ENCODE data around the gene RAD51B.

Gene RAD51B

DNA sequence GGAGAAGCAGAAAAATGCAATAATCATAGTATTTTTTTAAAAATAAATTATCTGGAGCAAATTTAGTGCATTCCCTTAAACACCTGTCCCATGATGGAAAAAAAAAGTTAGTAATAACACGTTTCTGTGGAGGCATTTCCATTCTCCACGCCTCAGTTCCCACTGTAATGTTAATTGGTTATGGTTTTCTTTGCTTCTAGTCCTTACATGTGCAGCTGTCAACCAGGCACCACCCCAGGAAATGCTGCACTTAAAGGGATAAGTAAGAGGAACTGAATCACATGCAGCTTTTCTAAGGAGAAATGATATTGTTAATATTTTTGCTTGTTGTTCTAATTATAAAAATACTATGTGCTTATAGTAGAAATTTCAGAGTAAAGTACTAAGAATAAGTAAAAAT lies 733.0 kb downstream of the RAD51B start:
- DNase-seq (ENCODE audit: low read depth) = no peak
- no peak overlapping the region for H3K4me3 ChIP-seq (ENCODE audit: low read depth, low read length)

GRCh38 chr14:68553311-68553710 lies 733.7 kb downstream of the RAD51B start:
- TF ChIP-seq, protein P1, sequence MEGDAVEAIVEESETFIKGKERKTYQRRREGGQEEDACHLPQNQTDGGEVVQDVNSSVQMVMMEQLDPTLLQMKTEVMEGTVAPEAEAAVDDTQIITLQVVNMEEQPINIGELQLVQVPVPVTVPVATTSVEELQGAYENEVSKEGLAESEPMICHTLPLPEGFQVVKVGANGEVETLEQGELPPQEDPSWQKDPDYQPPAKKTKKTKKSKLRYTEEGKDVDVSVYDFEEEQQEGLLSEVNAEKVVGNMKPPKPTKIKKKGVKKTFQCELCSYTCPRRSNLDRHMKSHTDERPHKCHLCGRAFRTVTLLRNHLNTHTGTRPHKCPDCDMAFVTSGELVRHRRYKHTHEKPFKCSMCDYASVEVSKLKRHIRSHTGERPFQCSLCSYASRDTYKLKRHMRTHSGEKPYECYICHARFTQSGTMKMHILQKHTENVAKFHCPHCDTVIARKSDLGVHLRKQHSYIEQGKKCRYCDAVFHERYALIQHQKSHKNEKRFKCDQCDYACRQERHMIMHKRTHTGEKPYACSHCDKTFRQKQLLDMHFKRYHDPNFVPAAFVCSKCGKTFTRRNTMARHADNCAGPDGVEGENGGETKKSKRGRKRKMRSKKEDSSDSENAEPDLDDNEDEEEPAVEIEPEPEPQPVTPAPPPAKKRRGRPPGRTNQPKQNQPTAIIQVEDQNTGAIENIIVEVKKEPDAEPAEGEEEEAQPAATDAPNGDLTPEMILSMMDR (IDR thresholded peaks at IDR 0.05; ENCODE audit: low read depth, low read length, missing control alignments) = no peak
- no peak overlapping the region for H3K4me3 ChIP-seq (ENCODE audit: low read depth, low read length)
- DNase-seq (ENCODE audit: low read depth) = no peak

More for the DNA sequence above, 733.0 kb downstream of the RAD51B start:
- TF ChIP-seq, protein P1 (IDR thresholded peaks at IDR 0.05; ENCODE audit: low read depth, low read length, missing control alignments) = no peak

DNA sequence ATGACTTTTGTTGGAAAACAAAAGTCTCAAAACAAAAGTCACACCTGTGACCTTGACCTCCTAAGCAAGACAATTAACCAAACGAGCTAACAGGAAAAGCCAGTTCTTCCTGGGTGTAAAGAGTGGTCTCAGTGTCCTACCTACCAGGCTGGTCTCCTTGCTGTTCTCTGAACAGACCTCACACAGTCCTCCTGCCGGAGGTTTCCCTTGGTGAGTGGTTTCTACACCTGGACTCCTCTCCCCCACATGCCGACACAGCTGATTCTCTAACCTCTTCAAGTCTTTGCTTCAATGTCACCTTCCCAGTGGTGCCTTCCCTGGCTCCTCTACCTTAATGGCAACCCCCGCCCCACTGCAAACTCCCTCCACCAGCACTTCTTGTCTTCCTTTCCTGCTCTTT lies 734.7 kb downstream of the RAD51B start:
- H3K4me3 ChIP-seq (ENCODE audit: low read depth, low read length) = no peak overlapping the region
- TF ChIP-seq, protein P1 (IDR thresholded peaks at IDR 0.05; ENCODE audit: low read depth, low read length, missing control alignments) = no peak
- DNase-seq (ENCODE audit: low read depth) = no peak

- H3K4me3 ChIP-seq (ENCODE audit: low read depth, low read length) = no peak overlapping the region
- TF ChIP-seq, protein P1 (IDR thresholded peaks at IDR 0.05; ENCODE audit: low read depth, low read length, missing control alignments) = no peak
- no peak for DNase-seq (ENCODE audit: low read depth)
Measured at GRCh38 chr14:68556253-68556652, 736.7 kb downstream of the RAD51B start.

GRCh38 chr14:68557648-68558047 lies 738.1 kb downstream of the RAD51B start:
- no peak overlapping the region for H3K4me3 ChIP-seq (ENCODE audit: low read depth, low read length)
- TF ChIP-seq, protein P1 (IDR thresholded peaks at IDR 0.05; ENCODE audit: low read depth, low read length, missing control alignments) = no peak
- DNase-seq (ENCODE audit: low read depth) = no peak

DNA sequence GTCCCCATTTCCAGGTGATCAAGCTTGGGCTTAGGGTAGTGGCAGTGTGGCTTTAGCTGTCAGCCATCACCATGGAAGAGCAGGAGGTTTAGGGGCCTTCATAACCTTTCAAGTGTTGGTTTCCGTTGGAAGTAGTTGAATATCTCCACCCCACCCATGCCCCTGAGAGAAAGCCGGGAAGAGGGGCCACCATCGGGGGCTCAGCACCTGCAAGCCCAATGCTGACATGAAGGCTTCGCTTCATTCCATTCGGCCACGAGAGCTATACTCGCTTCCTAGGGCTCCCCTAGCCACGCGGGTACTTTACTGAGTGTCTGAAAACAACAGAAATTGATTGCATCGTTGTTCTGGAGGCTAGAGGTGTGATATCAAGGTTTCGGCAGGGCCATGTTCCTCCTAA lies 738.5 kb downstream of the RAD51B start:
- DNase-seq (ENCODE audit: low read depth) = no peak
- no peak overlapping the region for H3K4me3 ChIP-seq (ENCODE audit: low read depth, low read length)
- TF ChIP-seq, protein P1 (IDR thresholded peaks at IDR 0.05; ENCODE audit: low read depth, low read length, missing control alignments) = no peak

DNA sequence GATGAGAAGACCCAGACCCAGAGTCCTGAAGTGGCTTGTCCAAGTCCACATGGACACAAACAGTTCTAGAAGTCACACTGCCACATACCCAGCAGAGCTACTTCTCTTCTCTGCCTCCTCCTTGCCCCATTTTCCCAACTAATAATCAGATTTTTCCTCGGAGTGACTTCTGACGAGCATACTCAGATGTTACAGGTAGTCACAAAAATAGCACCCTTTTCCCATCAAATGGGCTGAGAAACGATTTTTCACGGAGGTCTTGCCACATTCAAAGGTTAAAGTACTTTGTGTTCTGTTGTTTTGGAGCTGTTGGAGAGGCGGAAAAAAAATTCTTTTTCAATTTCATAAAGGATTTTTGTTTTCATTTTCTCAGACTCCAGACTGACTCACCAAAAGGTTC lies 740.4 kb downstream of the RAD51B start:
- DNase-seq (ENCODE audit: low read depth) = no peak
- no peak overlapping the region for H3K4me3 ChIP-seq (ENCODE audit: low read depth, low read length)
- TF ChIP-seq, protein P1 (IDR thresholded peaks at IDR 0.05; ENCODE audit: low read depth, low read length, missing control alignments) = no peak
